CD4-positive, alpha-beta T cell treated with Interleukin-10 for 1 hour (primary cell): ENCODE results near the gene ZBTB11.
"Not testable (repeated sequence)": the region's sequence is repeated elsewhere in the genome, so short reads cannot be mapped to it uniquely, and the experiment has no call there.

Experiments used
- DNase-seq: peaks from one replicate; pipeline ENCODE4 v3.0.0-alpha.2; 2020

ZBTB11 gene

DNA sequence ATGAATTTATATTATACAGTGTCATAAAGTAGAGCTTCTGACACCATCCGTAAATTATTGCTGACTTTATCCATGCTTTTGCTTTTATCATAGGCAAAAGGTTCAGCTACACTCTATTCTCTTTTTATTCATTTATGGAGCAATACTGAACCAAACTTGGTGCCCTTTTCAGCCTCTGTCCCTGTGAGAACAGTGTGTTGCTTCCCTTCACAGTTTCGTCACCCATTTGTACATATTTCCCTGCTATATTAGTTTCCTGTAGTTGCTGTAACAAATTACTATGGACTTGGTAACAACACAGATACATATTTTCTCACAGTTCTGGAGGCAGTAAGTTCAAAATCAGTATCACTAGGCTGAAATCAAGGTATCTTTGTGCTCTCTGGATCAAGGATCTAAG, 12.4 kb upstream of the ZBTB11 start:
- DNase-seq, result no peak

GRCh38 chr3:101687142-101687931, 10.4 kb upstream of the ZBTB11 start:
- DNase-seq, result no peak

DNA sequence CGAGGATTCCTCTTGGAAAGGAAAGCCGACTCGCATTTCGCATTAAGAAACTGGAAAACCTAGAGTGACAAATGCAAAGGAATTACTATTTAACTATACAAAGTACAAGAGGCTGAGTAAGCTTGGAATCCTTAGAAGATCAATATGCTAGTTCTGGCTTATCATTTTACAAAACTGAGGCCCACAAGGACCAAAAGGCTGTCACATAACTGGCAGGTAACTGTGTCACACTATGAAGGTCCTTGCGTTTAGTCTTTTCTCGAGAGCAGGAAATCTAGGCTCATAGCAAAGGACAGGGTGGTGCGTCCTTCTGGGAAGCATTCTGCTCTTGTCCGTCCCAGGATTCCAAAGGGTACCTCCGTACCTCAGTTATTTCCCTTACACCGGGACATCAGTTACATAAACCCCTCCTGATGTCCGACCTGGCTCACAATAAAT, 9.0 kb upstream of the ZBTB11 start:
- DNase-seq, result no peak

DNA sequence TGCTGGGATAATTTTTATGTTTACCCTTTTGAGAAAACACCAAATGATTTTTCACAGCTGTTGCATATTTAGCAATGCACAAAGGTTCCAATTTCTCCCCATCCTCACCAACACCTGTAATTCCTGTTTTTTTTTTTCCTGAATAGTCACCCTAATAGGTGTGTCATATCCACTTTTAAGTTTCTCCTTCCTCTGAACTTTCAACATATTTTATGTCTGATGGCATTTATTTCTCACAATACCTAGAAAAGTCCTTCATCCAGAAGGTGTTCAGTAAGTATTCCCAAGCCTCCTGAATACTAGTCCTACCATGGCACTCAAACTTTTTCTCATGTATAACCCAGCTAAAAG, 8.1 kb upstream of the ZBTB11 start:
- no peak for DNase-seq

DNA sequence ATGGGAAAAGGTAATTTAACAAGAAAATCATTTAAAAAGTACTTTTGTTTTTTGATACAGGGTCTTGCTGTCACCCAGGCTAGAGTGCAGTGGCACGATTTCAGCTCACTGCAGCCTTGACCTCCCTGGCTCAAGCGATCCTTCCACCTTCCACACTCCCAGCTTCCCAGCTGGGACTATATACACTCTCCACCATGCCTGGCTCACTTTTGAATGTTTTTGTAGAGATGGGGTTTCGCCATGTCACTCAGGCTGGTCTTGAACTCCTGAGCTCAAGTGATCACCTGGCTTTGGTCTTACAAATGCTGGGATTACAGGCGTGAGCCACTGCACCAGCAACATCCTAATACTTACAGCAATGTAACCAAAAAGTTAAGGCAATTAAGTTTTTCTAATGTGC, 3.5 kb upstream of the ZBTB11 start:
- no peak for DNase-seq

DNA sequence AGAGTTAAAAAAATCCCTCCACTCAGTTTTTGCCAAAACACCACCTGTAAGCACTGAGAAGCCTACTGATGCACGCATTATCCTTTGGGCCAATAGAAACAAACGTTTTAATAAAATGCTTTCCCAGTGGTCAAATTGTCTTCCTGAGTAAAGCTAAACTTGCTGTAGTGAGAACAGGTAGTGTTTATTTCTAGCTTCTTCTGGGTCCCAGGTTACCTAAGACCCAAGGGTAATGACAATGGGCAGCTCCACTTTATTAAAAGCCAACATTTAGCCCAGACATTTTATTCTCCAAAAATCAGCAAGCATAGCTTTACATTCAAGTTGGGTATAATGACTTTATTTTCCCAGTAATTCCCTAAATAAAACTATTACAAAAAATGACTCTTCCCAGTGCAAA, 1.9 kb upstream of the ZBTB11 start:
- DNase-seq, result not testable (repeated sequence)

- no peak for DNase-seq
Measured at GRCh38 chr3:101677436-101678286, 729 bp upstream of the ZBTB11 start.

DNA sequence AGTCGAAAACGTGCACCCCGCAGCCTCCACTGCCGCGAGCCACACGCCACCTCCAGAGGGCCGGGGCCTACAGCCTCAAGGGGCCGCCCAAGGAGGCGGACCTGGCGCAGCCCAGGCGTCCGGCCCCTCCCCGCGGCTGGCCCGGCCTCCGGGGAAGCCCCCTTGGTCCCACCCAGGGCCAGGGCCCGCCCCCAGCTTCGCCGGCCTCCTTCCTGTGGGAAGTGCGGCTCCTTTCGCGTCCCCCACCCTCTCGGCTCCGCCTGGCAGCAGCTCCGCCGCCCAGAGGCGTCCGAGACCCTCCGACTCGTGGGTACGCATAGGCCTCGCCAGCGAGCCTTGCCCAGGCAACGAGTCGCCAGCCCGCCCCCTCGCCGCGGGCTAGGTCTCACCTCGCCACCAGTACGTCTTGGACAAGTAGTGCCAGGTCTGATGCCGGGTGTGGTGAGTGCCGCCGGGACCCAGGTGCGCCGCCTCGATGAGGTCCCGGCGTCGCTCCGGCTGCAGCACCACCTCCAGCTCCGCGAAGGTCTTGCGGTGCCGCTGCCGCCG, 642 bp downstream of the ZBTB11 start:
- peak; percentile 96 for DNase-seq

DNA sequence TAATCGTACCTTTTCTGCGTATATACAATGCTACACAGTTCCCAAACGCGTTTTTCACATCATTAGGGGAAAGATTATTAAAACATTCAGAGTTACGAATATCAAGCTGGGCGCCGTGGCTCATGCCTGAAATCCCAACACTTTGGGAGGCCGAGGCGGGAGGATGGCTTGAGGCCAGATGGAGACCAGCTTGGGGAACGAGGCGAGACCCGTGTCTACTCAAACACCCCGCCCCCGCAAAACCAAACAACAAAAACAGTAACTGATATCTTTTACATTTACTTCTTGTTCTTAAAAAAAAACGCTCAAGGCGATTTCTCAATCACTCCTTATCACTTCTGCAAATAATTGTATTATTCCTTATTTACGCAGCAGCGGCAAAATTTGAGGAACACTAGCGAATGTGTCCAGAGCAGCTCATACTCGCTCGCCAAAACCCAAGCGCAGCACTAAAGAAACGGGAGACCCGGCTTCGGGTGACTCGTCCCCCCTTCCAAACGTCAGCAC, 1.2 kb downstream of the ZBTB11 start:
- DNase-seq, result no peak

DNA sequence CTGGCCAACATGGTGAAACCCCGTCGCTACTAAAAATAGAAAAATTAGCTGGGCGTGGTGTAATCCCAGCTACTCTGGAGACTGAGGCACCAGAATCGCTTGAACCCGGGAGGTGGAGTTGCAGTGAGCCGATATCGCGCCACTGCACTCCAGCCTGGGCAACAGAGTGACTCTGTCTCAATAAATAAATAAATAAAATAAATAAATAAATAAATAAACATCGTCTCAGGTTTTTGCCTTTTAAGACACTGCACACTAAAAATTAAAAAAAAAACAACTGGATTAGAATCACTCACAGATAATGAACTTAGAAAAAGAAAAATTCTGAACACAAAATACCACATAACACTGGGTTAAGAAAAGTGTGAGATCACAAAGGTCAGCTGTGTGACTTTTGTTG, 2.4 kb downstream of the ZBTB11 start:
- no peak for DNase-seq

DNA sequence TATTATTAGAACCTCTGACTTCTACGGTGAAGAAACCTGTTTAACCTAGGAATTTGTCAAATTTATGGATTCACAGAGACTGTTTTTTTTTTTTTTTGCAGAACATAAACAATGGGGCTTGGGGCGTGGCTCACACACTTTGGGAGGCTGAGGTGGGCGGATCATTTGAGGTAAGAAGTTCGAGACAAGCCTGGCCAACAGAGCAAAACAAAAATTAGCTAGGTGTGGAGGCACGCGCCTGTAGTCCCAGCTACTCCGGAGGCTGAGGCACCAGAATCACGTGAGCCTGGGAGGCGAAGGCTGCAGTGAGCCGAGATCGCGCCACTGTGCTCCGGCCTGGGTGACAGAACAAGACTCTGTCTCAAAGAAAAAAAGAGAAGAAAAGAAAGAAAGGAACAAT, 3.0 kb downstream of the ZBTB11 start:
- no peak for DNase-seq

GRCh38 chr3:101671014-101671413, 5.9 kb downstream of the ZBTB11 start:
- DNase-seq, result no peak

DNA sequence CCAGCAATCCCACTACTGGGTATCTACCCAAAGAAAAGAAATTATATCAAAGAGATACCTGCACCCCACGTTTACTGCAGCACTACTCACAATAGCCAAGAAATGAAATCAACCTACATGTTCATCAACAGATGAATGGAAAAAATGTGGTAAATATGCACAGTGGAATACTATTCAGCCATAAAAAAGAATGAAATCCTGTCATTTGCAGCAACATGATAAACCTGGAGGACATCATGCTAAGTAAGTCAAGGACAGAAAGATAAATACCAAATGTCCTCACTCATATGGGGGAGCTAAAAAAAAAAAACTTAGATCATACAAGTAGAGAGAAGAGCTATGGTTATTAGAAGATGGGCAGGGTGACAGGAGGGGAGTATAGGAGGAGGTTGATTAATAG, 9.1 kb downstream of the ZBTB11 start:
- no peak for DNase-seq

GRCh38 chr3:101667331-101667730, 9.6 kb downstream of the ZBTB11 start:
- DNase-seq, result no peak

DNA sequence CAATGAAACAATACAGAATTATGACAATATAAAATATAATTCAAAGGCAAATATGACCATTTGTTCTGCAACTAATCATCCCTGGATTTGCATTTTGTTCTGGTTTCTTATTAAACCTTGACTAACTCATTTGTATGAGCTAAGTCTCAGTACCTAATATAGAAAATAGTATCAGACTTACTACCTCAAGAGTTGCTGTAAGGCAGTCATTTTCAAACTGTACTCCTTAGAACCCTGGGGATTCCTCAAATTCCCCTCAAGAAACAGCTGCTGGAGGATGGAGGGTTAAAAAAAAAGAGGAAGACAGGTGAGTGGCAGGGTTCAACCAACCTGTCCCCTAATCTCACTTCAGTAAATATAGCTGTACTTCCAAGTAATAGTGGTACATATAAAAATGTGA, 11.1 kb downstream of the ZBTB11 start:
- DNase-seq, result no peak

- DNase-seq, result no peak
Measured at GRCh38 chr3:101665357-101665756, 11.6 kb downstream of the ZBTB11 start.

- DNase-seq, result no peak
Measured at GRCh38 chr3:101660714-101661113, 16.2 kb downstream of the ZBTB11 start.

DNA sequence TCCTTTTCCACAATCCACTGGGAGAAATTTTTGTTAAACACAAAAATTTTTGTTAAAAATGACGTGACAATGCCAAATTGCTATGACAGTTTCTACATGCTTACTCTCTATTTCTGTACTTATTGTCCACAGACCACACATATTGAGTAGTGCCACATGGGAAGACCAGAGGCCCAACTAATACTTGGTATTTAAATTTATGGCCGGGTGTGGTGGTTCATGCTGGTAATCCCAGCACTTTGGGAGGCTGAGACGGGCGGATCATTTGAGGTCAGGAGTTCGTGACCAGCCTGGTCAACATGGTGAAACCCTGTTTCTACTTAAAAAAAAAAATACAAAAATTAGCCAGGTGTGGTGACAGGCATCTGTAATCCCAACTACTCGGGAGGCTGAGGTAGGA, 20.3 kb downstream of the ZBTB11 start:
- DNase-seq, result no peak

DNA sequence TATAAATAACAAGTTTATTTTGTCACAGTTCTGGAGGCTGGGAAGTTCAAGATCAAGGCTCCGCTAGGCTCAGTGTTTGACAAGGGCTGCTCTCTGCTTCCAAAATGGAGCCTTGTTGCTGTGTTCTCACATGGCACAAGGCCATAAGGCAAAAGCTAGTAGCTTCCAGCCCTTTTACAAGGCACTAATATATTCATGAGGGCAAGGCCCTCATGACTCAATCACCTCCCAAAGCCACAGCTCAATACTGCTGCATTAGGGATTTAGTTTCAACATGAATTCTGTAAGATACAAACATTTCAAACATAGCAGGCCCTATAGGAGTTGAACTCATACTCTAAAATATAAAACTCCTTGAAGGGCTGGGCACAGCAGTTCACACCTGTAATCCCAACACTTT, 30.2 kb downstream of the ZBTB11 start:
- DNase-seq, result no peak

DNA sequence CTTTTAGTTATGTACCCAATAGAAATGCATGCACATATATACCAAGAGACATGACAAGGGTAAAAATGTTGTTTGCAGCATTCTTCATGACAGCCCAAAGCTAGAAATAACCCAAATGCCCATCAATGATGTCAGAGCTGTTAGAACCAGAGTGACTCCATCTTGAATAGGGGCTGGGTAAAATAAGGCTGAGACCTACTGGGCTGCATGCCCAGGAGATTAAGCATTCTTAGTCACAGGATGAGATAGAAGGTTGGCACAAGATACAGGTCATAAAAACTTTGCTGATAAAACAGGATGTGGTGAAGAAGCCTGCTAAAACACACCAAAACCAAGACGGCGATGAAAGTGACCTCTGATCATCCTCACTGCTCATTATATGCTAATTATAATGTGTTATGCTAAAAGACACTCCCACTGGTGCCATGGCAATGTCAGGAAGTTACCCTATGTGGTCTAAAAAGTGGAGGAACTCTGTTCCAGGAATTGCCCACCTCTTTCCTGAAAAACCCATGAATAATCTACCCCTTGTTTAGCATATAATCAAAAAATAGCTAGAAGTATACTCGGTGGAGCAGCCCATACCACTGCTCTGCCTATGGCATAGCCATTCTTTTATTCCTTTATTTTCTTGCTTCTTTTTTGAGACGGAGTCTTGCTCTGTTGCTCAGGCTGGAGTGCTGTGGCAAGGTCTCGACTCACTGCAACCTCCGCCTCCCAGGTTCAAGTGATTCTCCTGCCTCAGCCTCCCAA, 32.9 kb downstream of the ZBTB11 start:
- peak; percentile 71 for DNase-seq

DNA sequence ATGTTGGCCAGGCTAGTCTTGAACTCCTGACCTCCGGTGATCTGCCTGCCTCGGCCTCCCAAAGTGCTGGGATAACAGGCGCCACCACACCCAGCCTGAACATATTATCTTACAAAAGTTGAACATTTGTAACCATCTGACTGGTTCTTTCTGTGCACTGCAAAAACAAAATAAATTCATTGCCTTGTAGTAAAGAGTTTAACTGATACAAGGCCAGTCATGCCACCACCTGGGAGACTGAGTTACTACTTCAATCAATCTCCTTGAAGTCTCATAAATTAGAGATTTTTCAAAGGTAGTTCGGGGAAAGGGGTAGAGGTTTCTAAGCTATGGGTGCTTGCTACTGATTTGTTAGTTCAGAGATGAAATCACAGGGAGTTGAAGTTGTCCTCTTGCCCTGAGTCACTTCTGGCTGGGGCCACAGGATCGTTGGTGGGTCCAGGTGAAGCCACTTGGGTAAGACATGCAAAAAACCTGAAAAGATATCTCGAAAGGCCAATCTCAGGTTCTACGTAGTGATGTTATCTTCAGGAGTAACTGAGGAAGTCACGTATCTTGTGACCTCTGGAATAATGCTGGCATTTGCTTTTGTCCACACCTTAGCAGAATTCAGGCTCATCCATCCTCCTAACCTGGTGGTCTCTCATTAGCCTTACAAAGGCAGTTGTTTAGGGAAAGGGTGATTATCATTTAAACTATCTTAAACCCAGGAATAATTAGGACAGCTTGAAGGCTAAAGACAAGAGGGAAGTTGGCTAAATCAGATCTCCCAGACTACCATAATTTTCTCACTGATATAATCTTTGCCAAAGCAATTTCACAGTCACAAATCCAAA, 33.7 kb downstream of the ZBTB11 start:
- DNase-seq, result no peak

- DNase-seq, result no peak
Measured at GRCh38 chr3:101642441-101642840, 34.5 kb downstream of the ZBTB11 start.
